GM12878 (cell line): ENCODE results near the gene PIAS1. TPM values are rescaled to one million over a fixed set of nuclear protein-coding genes. Genes with fewer than 3 reads are reported as not detected.

Source experiments
- ATAC-seq: fragments of 200-7000 bp; cut with Tn5 transposase; 3 replicates; pipeline ENCODE4 v1.9.1; 2020; ENCODE audit warnings: mild to moderate bottlenecking, moderate library complexity
- BruUV-seq: library from RNA; stranded (reverse); fragments of 400-500 nt; replicated peaks from 2 replicates; lab custom pipeline; 2021; lab: Mats Ljungman, UMichigan
- CTCF ChIA-PET: fragments of 300-600 bp; sonication (Branson Sonifier 250); formaldehyde crosslinking; extraction: SDS; loops from one replicate; lab custom pipeline; 2021; ENCODE audit warnings: inconsistent platforms; lab: Yijun Ruan, JAX
- POLR2A ChIA-PET: fragments of 350-600 bp; formaldehyde crosslinking; extraction: SDS; loops from one replicate; lab custom pipeline; 2021; ENCODE audit warnings: inconsistent platforms; lab: Charles Lee
- RAD21 ChIA-PET: fragments of 300-600 bp; sonication (Branson Sonifier 250); formaldehyde crosslinking; loops from one replicate; lab custom pipeline; 2023; ENCODE audit warnings: antibody characterized with exemption; ENCODE audit not compliant: unreplicated experiment; lab: Charles Lee
- SMC1A ChIA-PET: fragments of 300-600 bp; sonication (Branson Sonifier 250); formaldehyde crosslinking; loops from one replicate; lab custom pipeline; 2023; ENCODE audit not compliant: unreplicated experiment, uncharacterized antibody; lab: Charles Lee
- DNase-seq: peaks from one replicate; pipeline ENCODE4 v3.0.0-alpha.2; 2011; ENCODE audit warnings: low read depth, low spot score
- FAIRE-seq: peaks from 3 replicates; lab custom pipeline; 2011; peaks lifted over from hg19 to GRCh38; lab: Jason Lieb, UNC
- H2AFZ ChIP-seq: 2 replicates; pipeline ENCODE4 v1.6.0; 2011; ENCODE audit warnings: low read depth, low read length, control low read depth; ENCODE audit not compliant: control insufficient read depth
- H3K27ac ChIP-seq: 2 replicates; pipeline ENCODE4 v1.5.1; 2011; ENCODE audit warnings: control low read depth; ENCODE audit not compliant: control insufficient read depth, insufficient read depth
- H3K27me3 ChIP-seq, 2 experiments: replicated peaks in 1 of 2; 2 replicates each; pipeline versions ENCODE4 v1.6.0 to v1.6.1; 2011; ENCODE audit warnings: low read length in 1 of 2; ENCODE audit not compliant: control insufficient read depth in 2 of 2, insufficient read depth in 2 of 2
- H3K36me3 ChIP-seq, 2 experiments: 2 replicates each; pipeline ENCODE4 v1.5.1; 2011; ENCODE audit warnings: low read length in 1 of 2; ENCODE audit not compliant: control insufficient read depth in 2 of 2, insufficient read depth in 2 of 2
- H3K4me1 ChIP-seq: 2 replicates; pipeline ENCODE4 v1.6.1; 2011; ENCODE audit warnings: mild to moderate bottlenecking, low read length, moderate library complexity, mixed read lengths; ENCODE audit not compliant: control insufficient read depth, insufficient read depth
- H3K4me2 ChIP-seq: 2 replicates; pipeline ENCODE4 v1.6.0; 2011; ENCODE audit warnings: control low read depth; ENCODE audit not compliant: control insufficient read depth, insufficient read depth
- H3K4me3 ChIP-seq: fragments of 200-600 bp; sonication (generic); 2 replicates; pipeline ENCODE4 v1.5.1; 2016
- H3K79me2 ChIP-seq: 2 replicates; pipeline ENCODE4 v1.6.0; 2011; ENCODE audit warnings: low read length; ENCODE audit not compliant: control insufficient read depth, insufficient read depth
- H3K9ac ChIP-seq: 2 replicates; pipeline ENCODE4 v1.8.0; 2011; ENCODE audit warnings: low read length, control low read depth, mixed read lengths; ENCODE audit not compliant: control insufficient read depth, insufficient read depth
- H3K9me3 ChIP-seq: replicated peaks from 3 replicates; pipeline ENCODE4 v1.5.1; 2011; ENCODE audit warnings: mild to moderate bottlenecking, low read length; ENCODE audit not compliant: control insufficient read depth, insufficient read depth
- H4K20me1 ChIP-seq: 2 replicates; pipeline ENCODE4 v1.6.0; 2011; ENCODE audit not compliant: control insufficient read depth, insufficient read depth
- CHD1 ChIP-seq: IDR thresholded peaks from 2 replicates; pipeline ENCODE4 v1.6.1; 2012; ENCODE audit warnings: low read depth, low read length, improper control_type of control experiment
- DPF2 ChIP-seq: fragments of 450-650 bp; IDR thresholded peaks from 2 replicates; pipeline ENCODE4 v1.6.1; 2017; ENCODE audit warnings: mild to moderate bottlenecking
- E2F4 ChIP-seq: IDR thresholded peaks from 2 replicates; pipeline ENCODE4 v1.6.1; 2012; ENCODE audit warnings: low read depth, low read length, improper control_type of control experiment
- EZH2 ChIP-seq: IDR thresholded peaks from 2 replicates; pipeline ENCODE4 v1.6.1; 2012; ENCODE audit warnings: low read depth, mild to moderate bottlenecking, control low read depth, inconsistent platforms, low read length, borderline replicate concordance; ENCODE audit not compliant: control insufficient read depth
- KDM1A ChIP-seq: fragments of 200-600 bp; sonication (generic); IDR thresholded peaks from 2 replicates; pipeline ENCODE4 v1.6.1; 2016; ENCODE audit warnings: borderline replicate concordance
- MEF2B ChIP-seq: fragments of 450-650 bp; IDR thresholded peaks from 2 replicates; pipeline ENCODE4 v1.6.1; 2018; ENCODE audit warnings: mild to moderate bottlenecking, moderate library complexity; ENCODE audit not compliant: partially characterized antibody, poor library complexity, severe bottlenecking
- MXI1 ChIP-seq: fragments of 150-350 bp; IDR thresholded peaks from 2 replicates; pipeline ENCODE4 v1.6.1; 2011; ENCODE audit warnings: low read depth, mild to moderate bottlenecking, inconsistent platforms, low read length, improper control_type of control experiment
- NKRF ChIP-seq: fragments of 450-650 bp; conservative IDR thresholded peaks from 2 replicates; pipeline ENCODE4 v1.6.1; 2017; ENCODE audit warnings: mild to moderate bottlenecking, moderate library complexity
- NR2C1 ChIP-seq: fragments of 450-650 bp; IDR thresholded peaks from 2 replicates; pipeline ENCODE4 v1.6.1; 2017; ENCODE audit warnings: antibody characterized with exemption, mild to moderate bottlenecking, moderate library complexity
- NR2C2 ChIP-seq: IDR thresholded peaks from 2 replicates; pipeline ENCODE4 v1.6.1; 2011; ENCODE audit warnings: borderline replicate concordance, low read depth; ENCODE audit not compliant: control insufficient read depth, insufficient read length
- NRF1 ChIP-seq: conservative IDR thresholded peaks from 2 replicates; pipeline ENCODE4 v1.6.1; 2011; ENCODE audit warnings: mild to moderate bottlenecking, low read depth, low read length, improper control_type of control experiment
- POU2F2 ChIP-seq: IDR thresholded peaks from 3 replicates; pipeline ENCODE4 v1.6.1; 2011; ENCODE audit warnings: low read depth, mild to moderate bottlenecking, low read length, borderline replicate concordance
- REST ChIP-seq: IDR thresholded peaks from 2 replicates; pipeline ENCODE4 v1.6.1; 2012; ENCODE audit warnings: mild to moderate bottlenecking, low read depth, low read length
- SREBF2 ChIP-seq: IDR thresholded peaks from 2 replicates; pipeline ENCODE4 v1.6.1; 2012; ENCODE audit warnings: mild to moderate bottlenecking, low read length
- ZBED1 ChIP-seq: IDR thresholded peaks from 2 replicates; pipeline ENCODE4 v1.6.1; 2016; ENCODE audit warnings: borderline replicate concordance
- ZNF274 ChIP-seq: IDR thresholded peaks from one replicate; pipeline ENCODE4 v1.8.0; 2011; ENCODE audit not compliant: insufficient read length, insufficient read depth
- ZNF384 ChIP-seq: IDR thresholded peaks from 2 replicates; pipeline ENCODE4 v1.6.1; 2012; ENCODE audit warnings: low read depth, mild to moderate bottlenecking, low read length, improper control_type of control experiment, borderline replicate concordance
- WGBS: methylation state at CpG from one replicate; pipeline ENCODE4 v1.1.6; 2016; ENCODE audit warnings: low lambda C conversion rate; ENCODE audit not compliant: insufficient replicate concordance, insufficient coverage; ENCODE audit errors: missing lambda C conversion rate; 5-methylcytosine and 5-hydroxymethylcytosine counted together
- in situ Hi-C: fragments of 300-500 bp; cut with MboI; formaldehyde crosslinking; loops from 9 replicates; pipeline ENCODE4 v1.14.3; 2018; ENCODE audit warnings: mixed read lengths
- intact Hi-C: fragments of 100-400 bp; cut with micrococcal nuclease; formaldehyde crosslinking; loops from one replicate; pipeline ENCODE4 v1.14.2; 2022; ENCODE audit not compliant: unreplicated experiment
- polyA plus RNA-seq, 11 experiments: library from polyadenylated mRNA; depleted of rRNA in 4 of 11; unstranded in 6 of 11; stranded (reverse) in 5 of 11; fragments of >200 nt; fragmentation: Nextera tagmentation in 4 of 11; fragmentation: Illumina TruSeq in 1 of 11; extraction: Ambion mirVana in 4 of 11; extraction: Trizol in 1 of 11; gene quantifications; 1 replicate in 1 of 11; 2 replicates in 10 of 11; pipeline versions ENCODE4 v1.2.1 to v1.2.3, GENCODE V29; 2011 to 2016; ENCODE audit warnings: inconsistent platforms in 2 of 11, missing spikeins in 2 of 11, low read depth in 1 of 11
- total RNA-seq, 4 experiments: library from RNA; depleted of rRNA in 3 of 4; stranded (reverse); fragments of >200 nt in 3 of 4; fragmentation: Illumina TruSeq in 1 of 4; extraction: Trizol in 1 of 4; gene quantifications; 2 replicates each; pipeline versions ENCODE4 v1.2.1 to v1.2.3, GENCODE V29; 2013 to 2021

The PIAS1 gene
- total and polyA plus RNA-seq, 10 of the 15 experiments (the other 5 are each of a cell fraction or from before 2014, with no cell fraction given) = 20.2 to 96.3 (median 37.0) TPM

- TF ChIP-seq POU2F2 (no peak), NKRF (no peak), ZNF384 (no peak), MEF2B (no peak), E2F4 (no peak), NR2C2 (no peak), SREBF2 (no peak), CHD1 (no peak)
Observed at GRCh38 chr15:68063606-68064005, 9.5 kb downstream of the PIAS1 start (continued).

GRCh38 chr15:68073576-68074288 is 19.6 kb downstream of the PIAS1 start:
- H3K4me2 ChIP-seq = no peak overlapping the region
- no peak overlapping the region for H2AFZ ChIP-seq
- ChIA-PET RAD21 (no interaction called here), CTCF (interaction anchor here (0.7 to 0.9 kb wide), 2 partner anchors 9 to 10 kb away, joined by 3 read pairs; no protein-coding TSS in a partner anchor), POLR2A (interaction anchor here (1.4 kb wide), 1 partner anchor 18 kb away, joined by 5 read pairs; no protein-coding TSS in a partner anchor), SMC1A (interaction anchor here (0.7 kb wide), 1 partner anchor 22 kb away, joined by 3 read pairs; no protein-coding TSS in a partner anchor)
- peaks cover 3% of the 10 kb centered on the region; the same call in 1 of the 2 replicates for H4K20me1 ChIP-seq
- H3K4me3 ChIP-seq = no peak overlapping the region
- H3K36me3 ChIP-seq = no peaks in the 10 kb centered on the region
- FAIRE-seq (peak; percentile 76), DNase-seq (no peak), ATAC-seq (no peak)
- intact Hi-C loops (no loop called here), in situ Hi-C loops (no loop called here)
- BruUV-seq = TSS peak; percentile 25
- no peaks in the 10 kb centered on the region for H3K4me1 ChIP-seq
- H3K27me3 ChIP-seq = no peaks in the 10 kb centered on the region
- no peak overlapping the region for H3K27ac ChIP-seq
- H3K9me3 ChIP-seq = no peaks in the 10 kb centered on the region; the same call in 2 of the 3 replicates
- no peak overlapping the region for H3K9ac ChIP-seq
- 93% methylated on average over 6 of the region's 6 CpGs for whole genome bisulfite sequencing
- H3K79me2 ChIP-seq = peaks cover 87% of the 10 kb centered on the region
- TF ChIP-seq MXI1 (no peak), REST (no peak), ZNF274 (no peak), KDM1A (no peak), EZH2 (no peak), NRF1 (no peak), DPF2 (no peak), NR2C1 (no peak), ZBED1 (no peak)
